ENCODE data around the gene AGBL1. TPM values are rescaled to one million over a fixed set of nuclear protein-coding genes. Genes with fewer than 3 reads are reported as not detected.

The AGBL1 gene
- total RNA-seq, 1 experiment from 2014 or later = not detected

- ChIA-PET CTCF (no interaction called here), POLR2A (no interaction called here)
- Histone ChIP-seq H3K36me3 (ENCODE audit: control insufficient read depth, insufficient read depth, low read length) (no peaks in the 10 kb centered on the region), H3K4me1 (no peaks in the 10 kb centered on the region), H3K4me3 (ENCODE audit: low read depth, low read length) (no peak overlapping the region), H3K9me3 (no peaks in the 10 kb centered on the region), H3K27me3 (replicated peaks; ENCODE audit: control insufficient read depth, insufficient read depth, low read length) (no peaks in the 10 kb centered on the region)
- H3K9me3 Mint-ChIP-seq (ENCODE audit: unreplicated experiment) = no peaks in the 10 kb centered on the region
- no peak for TF ChIP-seq CTCF (IDR thresholded peaks at IDR 0.05; ENCODE audit: insufficient read depth in 1 of 2, low read depth in 1 of 2, low read length in 1 of 2, severe bottlenecking in 1 of 2, unreplicated experiment in 1 of 2)
- H3K27me3 Mint-ChIP-seq (ENCODE audit: insufficient read depth, unreplicated experiment) = peaks cover 6% of the 10 kb centered on the region
- BruUV-seq (replicated peaks) = no TSS peak
- intact Hi-C loops (cut with micrococcal nuclease; ENCODE audit: unreplicated experiment) = loop anchor here (10.0 kb wide), 1 partner anchor 261 kb away; no protein-coding TSS in a partner anchor
- no peaks in the 10 kb centered on the region for H3K4me1 Mint-ChIP-seq (ENCODE audit: low read depth, unreplicated experiment)
- no peak overlapping the region for H3K4me3 Mint-ChIP-seq (ENCODE audit: unreplicated experiment)
- no peaks in the 10 kb centered on the region for H3K36me3 Mint-ChIP-seq (ENCODE audit: insufficient read depth, unreplicated experiment)
- no peak for DNase-seq
- H3K27ac Mint-ChIP-seq (ENCODE audit: unreplicated experiment) = no peak overlapping the region
Measured at GRCh38 chr15:86885616-86886015, 805.9 kb downstream of the AGBL1 start.

- Histone ChIP-seq H3K9me3 (no peaks in the 10 kb centered on the region), H3K36me3 (ENCODE audit: control insufficient read depth, insufficient read depth, low read length) (no peaks in the 10 kb centered on the region), H3K27me3 (replicated peaks; ENCODE audit: control insufficient read depth, insufficient read depth, low read length) (no peaks in the 10 kb centered on the region), H3K4me1 (no peaks in the 10 kb centered on the region), H3K4me3 (ENCODE audit: low read depth, low read length) (no peak overlapping the region)
- intact Hi-C loops (cut with micrococcal nuclease; ENCODE audit: unreplicated experiment) = no loop called here
- TF ChIP-seq CTCF (IDR thresholded peaks at IDR 0.05; ENCODE audit: insufficient read depth in 1 of 2, low read depth in 1 of 2, low read length in 1 of 2, severe bottlenecking in 1 of 2, unreplicated experiment in 1 of 2) = no peak
- H3K4me3 Mint-ChIP-seq (ENCODE audit: unreplicated experiment) = no peak overlapping the region
- no peaks in the 10 kb centered on the region for H3K9me3 Mint-ChIP-seq (ENCODE audit: unreplicated experiment)
- CTCF ChIA-PET = no interaction called here
- H3K4me1 Mint-ChIP-seq (ENCODE audit: low read depth, unreplicated experiment) = no peaks in the 10 kb centered on the region
- H3K27me3 Mint-ChIP-seq (ENCODE audit: insufficient read depth, unreplicated experiment) = peaks cover 9% of the 10 kb centered on the region
- DNase-seq = no peak
- H3K27ac Mint-ChIP-seq (ENCODE audit: unreplicated experiment) = no peak overlapping the region
- H3K36me3 Mint-ChIP-seq (ENCODE audit: insufficient read depth, unreplicated experiment) = no peaks in the 10 kb centered on the region
- POLR2A ChIA-PET = no interaction called here
- BruUV-seq (replicated peaks) = no TSS peak
Measured at GRCh38 chr15:86892774-86893449, 813.2 kb downstream of the AGBL1 start.

- no peaks in the 10 kb centered on the region for H3K4me1 Mint-ChIP-seq (ENCODE audit: low read depth, unreplicated experiment)
- CTCF ChIA-PET = no interaction called here
- no TSS peak for BruUV-seq (replicated peaks)
Measured at GRCh38 chr15:86894269-86894668, 814.6 kb downstream of the AGBL1 start.

More at GRCh38 chr15:86894269-86894668, 814.6 kb downstream of the AGBL1 start:
- Histone ChIP-seq H3K4me3 (ENCODE audit: low read depth, low read length) (no peak overlapping the region), H3K9me3 (no peaks in the 10 kb centered on the region), H3K27me3 (replicated peaks; ENCODE audit: control insufficient read depth, insufficient read depth, low read length) (no peaks in the 10 kb centered on the region), H3K36me3 (ENCODE audit: control insufficient read depth, insufficient read depth, low read length) (no peaks in the 10 kb centered on the region), H3K4me1 (no peaks in the 10 kb centered on the region)
- TF ChIP-seq CTCF (IDR thresholded peaks at IDR 0.05; ENCODE audit: insufficient read depth in 1 of 2, low read depth in 1 of 2, low read length in 1 of 2, severe bottlenecking in 1 of 2, unreplicated experiment in 1 of 2) = no peak
- Mint-ChIP-seq H3K9me3 (ENCODE audit: unreplicated experiment) (no peaks in the 10 kb centered on the region), H3K27me3 (ENCODE audit: insufficient read depth, unreplicated experiment) (peaks cover 9% of the 10 kb centered on the region), H3K4me3 (ENCODE audit: unreplicated experiment) (no peak overlapping the region), H3K27ac (ENCODE audit: unreplicated experiment) (no peak overlapping the region), H3K36me3 (ENCODE audit: insufficient read depth, unreplicated experiment) (no peaks in the 10 kb centered on the region)
- intact Hi-C loops (cut with micrococcal nuclease; ENCODE audit: unreplicated experiment) = no loop called here
- no peak for DNase-seq
- POLR2A ChIA-PET = no interaction called here
